ENCODE data around the gene AFF3. TPM values are rescaled to one million over a fixed set of nuclear protein-coding genes. Genes with fewer than 3 reads are reported as not detected.

The AFF3 gene
- total RNA-seq, 4 donors from 2014 or later: 5.3 to 216 (median 12.5) TPM

GRCh38 chr2:99865818-99866676 is 276.3 kb downstream of the AFF3 start:
- H3K36me3 ChIP-seq: no peaks in the 10 kb centered on the region
- no peak overlapping the region for H3K4me3 ChIP-seq
- no peak for DNase-seq
- no peaks in the 10 kb centered on the region for H3K9me3 ChIP-seq
- H3K27ac ChIP-seq: no peak overlapping the region
- TF ChIP-seq POLR2A (IDR thresholded peaks at IDR 0.05): no peak
- no peak for TF ChIP-seq CTCF (IDR thresholded peaks at IDR 0.05)
- peaks cover 0 to 9% (median 4%) of the 10 kb centered on the region in 4 donors for H3K4me1 ChIP-seq
- H3K27me3 ChIP-seq: no peaks in the 10 kb centered on the region

GRCh38 chr2:99864561-99865553 is 277.5 kb downstream of the AFF3 start:
- H3K27me3 ChIP-seq: no peaks in the 10 kb centered on the region
- DNase-seq: no peak
- H3K36me3 ChIP-seq: no peaks in the 10 kb centered on the region
- H3K9me3 ChIP-seq: no peaks in the 10 kb centered on the region
- H3K4me3 ChIP-seq: no peak overlapping the region
- TF ChIP-seq CTCF (IDR thresholded peaks at IDR 0.05) (no peak), POLR2A (IDR thresholded peaks at IDR 0.05) (no peak)
- H3K4me1 ChIP-seq: peaks cover 0 to 9% (median 6%) of the 10 kb centered on the region in 4 donors
- no peak overlapping the region for H3K27ac ChIP-seq

GRCh38 chr2:99863903-99864270 is 278.5 kb downstream of the AFF3 start:
- H3K36me3 ChIP-seq: no peaks in the 10 kb centered on the region
- H3K4me3 ChIP-seq: no peak overlapping the region
- TF ChIP-seq CTCF (IDR thresholded peaks at IDR 0.05) (no peak), POLR2A (IDR thresholded peaks at IDR 0.05) (no peak)
- no peaks in the 10 kb centered on the region for H3K9me3 ChIP-seq
- H3K27me3 ChIP-seq: no peaks in the 10 kb centered on the region
- DNase-seq: no peak
- H3K27ac ChIP-seq: no peak overlapping the region
- peaks cover 0 to 9% (median 6%) of the 10 kb centered on the region in 4 donors for H3K4me1 ChIP-seq

- Histone ChIP-seq H3K27ac (no peak overlapping the region), H3K4me1 (peaks cover 0 to 9% (median 6%) of the 10 kb centered on the region in 4 donors), H3K36me3 (no peaks in the 10 kb centered on the region), H3K4me3 (no peak overlapping the region), H3K9me3 (no peaks in the 10 kb centered on the region), H3K27me3 (no peaks in the 10 kb centered on the region)
- TF ChIP-seq POLR2A (IDR thresholded peaks at IDR 0.05) (no peak), CTCF (IDR thresholded peaks at IDR 0.05) (no peak)
- DNase-seq: no peak
Measured at GRCh38 chr2:99863236-99863902, 279.0 kb downstream of the AFF3 start.

GRCh38 chr2:99862566-99862965 is 279.8 kb downstream of the AFF3 start:
- Histone ChIP-seq H3K9me3 (no peaks in the 10 kb centered on the region), H3K36me3 (no peaks in the 10 kb centered on the region), H3K4me3 (no peak overlapping the region), H3K4me1 (peaks cover 0 to 9% (median 6%) of the 10 kb centered on the region in 4 donors), H3K27ac (peak overlapping the region in 1 of 4 donors; percentile 8), H3K27me3 (no peaks in the 10 kb centered on the region)
- TF ChIP-seq POLR2A (IDR thresholded peaks at IDR 0.05) (no peak), CTCF (IDR thresholded peaks at IDR 0.05) (no peak)
- DNase-seq: no peak
